ENCODE results near the gene ZNF267.
"Not testable (repeated sequence)": the region's sequence is repeated elsewhere in the genome, so short reads cannot be mapped to it uniquely, and the experiment has no call there.

ZNF267 gene

DNA sequence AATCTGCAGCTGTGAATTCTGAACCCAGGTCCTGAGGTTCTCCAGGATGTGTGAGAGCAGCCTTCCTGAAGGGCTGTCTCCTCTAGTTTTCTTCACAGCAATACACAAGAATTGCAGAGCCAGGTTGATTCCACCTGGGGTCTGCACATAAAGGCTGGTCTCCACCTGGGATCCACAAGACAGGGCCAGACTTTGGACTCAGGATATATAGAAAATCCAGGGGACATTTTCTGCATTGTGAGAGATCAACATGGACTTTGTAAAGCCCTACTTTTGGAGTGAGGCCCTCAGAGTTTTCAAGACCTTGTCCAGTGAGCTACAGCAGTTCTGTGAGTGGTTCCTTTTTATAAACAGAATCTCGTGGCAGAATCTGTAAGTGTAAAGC, 6.3 kb downstream of the ZNF267 start:
- no peak overlapping the region for H3K9ac ChIP-seq (ENCODE audit: low read depth, low read length)
- H3K4me1 ChIP-seq (ENCODE audit: control insufficient read depth, insufficient read depth, low read length), result peaks cover 1% of the 10 kb centered on the region
- no peak overlapping the region for H3K4me3 ChIP-seq (ENCODE audit: low read depth, low read length)

GRCh38 chr16:31880322-31880979, 6.8 kb downstream of the ZNF267 start:
- no peak overlapping the region for H3K9ac ChIP-seq (ENCODE audit: low read depth, low read length)
- no peaks in the 10 kb centered on the region for H3K27me3 ChIP-seq (ENCODE audit: control insufficient read depth, insufficient read depth, low read length)
- no peaks in the 10 kb centered on the region for H3K9me3 ChIP-seq (ENCODE audit: control insufficient read depth, insufficient read depth, low read length)
- H3K36me3 ChIP-seq (ENCODE audit: control insufficient read depth, insufficient read depth, low read length), result peaks cover 32% of the 10 kb centered on the region
- peak overlapping the region; percentile 54 for H3K27ac ChIP-seq (ENCODE audit: low read depth, low read length)
- H3K4me3 ChIP-seq (ENCODE audit: low read depth, low read length), result no peak overlapping the region
- no peaks in the 10 kb centered on the region; the same call in 1 of the 2 replicates for H3K4me1 ChIP-seq (ENCODE audit: control insufficient read depth, insufficient read depth, low read length)

More for the DNA sequence above, 6.3 kb downstream of the ZNF267 start:
- Histone ChIP-seq H3K27me3 (ENCODE audit: control insufficient read depth, insufficient read depth, low read length) (no peaks in the 10 kb centered on the region), H3K36me3 (ENCODE audit: control insufficient read depth, insufficient read depth, low read length) (peaks cover 27% of the 10 kb centered on the region), H3K27ac (ENCODE audit: low read depth, low read length) (peak overlapping the region; percentile 54), H3K9me3 (ENCODE audit: control insufficient read depth, insufficient read depth, low read length) (no peaks in the 10 kb centered on the region)

DNA sequence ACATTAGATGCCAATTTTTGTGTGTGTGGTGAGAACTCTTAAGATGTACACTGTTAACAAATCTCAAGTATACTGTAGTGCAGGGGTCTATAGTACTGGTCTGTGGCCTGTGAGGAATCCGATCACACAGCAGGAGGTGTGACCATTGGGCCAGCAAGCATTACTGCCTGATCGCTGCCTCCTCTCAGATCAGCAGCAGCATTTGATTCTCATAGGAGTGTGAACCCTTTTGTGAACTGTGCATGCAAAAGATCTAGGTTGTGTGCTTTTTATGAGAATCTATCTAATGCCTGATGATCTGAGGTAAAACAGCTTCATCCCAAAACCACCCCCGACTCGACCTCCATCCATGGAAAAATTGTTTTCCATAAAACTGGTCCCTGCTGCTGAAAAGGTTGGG, 12.6 kb downstream of the ZNF267 start:
- H3K4me1 ChIP-seq (ENCODE audit: control insufficient read depth, insufficient read depth, low read length), result no peaks in the 10 kb centered on the region
- H3K36me3 ChIP-seq (ENCODE audit: control insufficient read depth, insufficient read depth, low read length), result peaks cover 67% of the 10 kb centered on the region
- H3K27me3 ChIP-seq (ENCODE audit: control insufficient read depth, insufficient read depth, low read length), result no peaks in the 10 kb centered on the region
- H3K4me3 ChIP-seq (ENCODE audit: low read depth, low read length), result no peak overlapping the region
- H3K27ac ChIP-seq (ENCODE audit: low read depth, low read length), result no peak overlapping the region
- H3K9ac ChIP-seq (ENCODE audit: low read depth, low read length), result no peak overlapping the region
- peaks cover 20% of the 10 kb centered on the region for H3K9me3 ChIP-seq (ENCODE audit: control insufficient read depth, insufficient read depth, low read length)

DNA sequence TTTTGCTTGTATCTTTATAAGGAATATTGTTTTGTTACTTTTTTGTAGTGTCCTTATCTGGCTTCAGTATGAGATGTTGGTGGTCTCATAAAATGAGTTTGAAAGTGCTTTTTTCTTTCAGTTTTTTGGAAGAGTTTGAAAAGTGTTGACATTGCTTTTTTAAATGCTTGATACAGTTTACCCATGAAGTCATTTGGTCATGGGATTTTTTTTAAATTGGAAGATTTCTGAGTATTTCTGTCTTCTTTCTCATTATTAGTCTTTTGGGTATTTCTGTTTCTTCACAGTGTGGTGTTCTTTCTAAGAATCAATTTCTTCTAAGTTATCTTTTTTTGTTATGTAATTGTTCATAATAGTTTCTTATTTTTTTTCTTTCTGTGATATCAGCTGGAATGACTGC, 15.1 kb downstream of the ZNF267 start:
- Histone ChIP-seq H3K36me3 (ENCODE audit: control insufficient read depth, insufficient read depth, low read length) (peaks cover 85% of the 10 kb centered on the region), H3K4me1 (ENCODE audit: control insufficient read depth, insufficient read depth, low read length) (no peaks in the 10 kb centered on the region), H3K9me3 (ENCODE audit: control insufficient read depth, insufficient read depth, low read length) (peaks cover 32% of the 10 kb centered on the region), H3K27me3 (ENCODE audit: control insufficient read depth, insufficient read depth, low read length) (no peaks in the 10 kb centered on the region), H3K9ac (ENCODE audit: low read depth, low read length) (no peak overlapping the region), H3K4me3 (ENCODE audit: low read depth, low read length) (no peak overlapping the region), H3K27ac (ENCODE audit: low read depth, low read length) (no peak overlapping the region)

GRCh38 chr16:31892111-31892510, 18.5 kb downstream of the ZNF267 start:
- H3K27ac ChIP-seq (ENCODE audit: low read depth, low read length); H3K9ac ChIP-seq (ENCODE audit: low read depth, low read length); H3K4me3 ChIP-seq (ENCODE audit: low read depth, low read length); H3K27me3 ChIP-seq (ENCODE audit: control insufficient read depth, insufficient read depth, low read length); H3K4me1 ChIP-seq (ENCODE audit: control insufficient read depth, insufficient read depth, low read length): not testable (repeated sequence)
- Histone ChIP-seq H3K36me3 (ENCODE audit: control insufficient read depth, insufficient read depth, low read length) (peaks cover 85% of the 10 kb centered on the region), H3K9me3 (ENCODE audit: control insufficient read depth, insufficient read depth, low read length) (peaks cover 64% of the 10 kb centered on the region)

GRCh38 chr16:31893824-31894223, 20.2 kb downstream of the ZNF267 start:
- H3K36me3 ChIP-seq (ENCODE audit: control insufficient read depth, insufficient read depth, low read length), result peaks cover 81% of the 10 kb centered on the region
- H3K4me3 ChIP-seq (ENCODE audit: low read depth, low read length), result no peak overlapping the region
- no peak overlapping the region for H3K27ac ChIP-seq (ENCODE audit: low read depth, low read length)
- H3K9me3 ChIP-seq (ENCODE audit: control insufficient read depth, insufficient read depth, low read length), result peaks cover 80% of the 10 kb centered on the region
- H3K27me3 ChIP-seq (ENCODE audit: control insufficient read depth, insufficient read depth, low read length), result no peaks in the 10 kb centered on the region
- no peak overlapping the region for H3K9ac ChIP-seq (ENCODE audit: low read depth, low read length)
- H3K4me1 ChIP-seq (ENCODE audit: control insufficient read depth, insufficient read depth, low read length), result no peaks in the 10 kb centered on the region

- H3K4me1 ChIP-seq (ENCODE audit: control insufficient read depth, insufficient read depth, low read length), result no peaks in the 10 kb centered on the region
- no peak overlapping the region for H3K4me3 ChIP-seq (ENCODE audit: low read depth, low read length)
- no peak overlapping the region for H3K9ac ChIP-seq (ENCODE audit: low read depth, low read length)
- peaks cover 49% of the 10 kb centered on the region for H3K9me3 ChIP-seq (ENCODE audit: control insufficient read depth, insufficient read depth, low read length)
- H3K27me3 ChIP-seq (ENCODE audit: control insufficient read depth, insufficient read depth, low read length), result no peaks in the 10 kb centered on the region
- no peak overlapping the region for H3K27ac ChIP-seq (ENCODE audit: low read depth, low read length)
- peaks cover 52% of the 10 kb centered on the region for H3K36me3 ChIP-seq (ENCODE audit: control insufficient read depth, insufficient read depth, low read length)
Observed at GRCh38 chr16:31897283-31897682, 23.7 kb downstream of the ZNF267 start.

DNA sequence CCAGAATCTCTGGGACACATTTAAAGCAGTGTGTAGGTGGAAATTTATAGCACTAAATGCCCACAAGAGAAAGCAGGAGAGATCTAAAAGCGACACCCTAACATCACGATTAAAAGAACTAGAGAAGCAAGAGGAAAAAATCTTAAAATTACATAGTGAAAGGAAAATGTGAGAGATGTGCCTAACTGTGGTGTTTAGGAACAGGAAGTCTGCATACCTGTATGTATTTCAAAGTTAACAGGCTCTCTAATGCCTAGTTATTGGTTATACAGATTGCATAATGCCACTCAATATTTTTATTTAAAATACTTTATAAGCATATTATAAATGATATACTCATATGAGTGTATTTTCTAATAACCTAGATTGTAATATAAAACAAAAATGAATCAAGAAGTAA, 25.9 kb downstream of the ZNF267 start:
- Histone ChIP-seq H3K4me1 (ENCODE audit: control insufficient read depth, insufficient read depth, low read length) (no peaks in the 10 kb centered on the region), H3K27me3 (ENCODE audit: control insufficient read depth, insufficient read depth, low read length) (no peaks in the 10 kb centered on the region), H3K4me3 (ENCODE audit: low read depth, low read length) (no peak overlapping the region), H3K9me3 (ENCODE audit: control insufficient read depth, insufficient read depth, low read length) (peaks cover 41% of the 10 kb centered on the region), H3K9ac (ENCODE audit: low read depth, low read length) (no peak overlapping the region), H3K36me3 (ENCODE audit: control insufficient read depth, insufficient read depth, low read length) (peaks cover 33% of the 10 kb centered on the region), H3K27ac (ENCODE audit: low read depth, low read length) (no peak overlapping the region)

DNA sequence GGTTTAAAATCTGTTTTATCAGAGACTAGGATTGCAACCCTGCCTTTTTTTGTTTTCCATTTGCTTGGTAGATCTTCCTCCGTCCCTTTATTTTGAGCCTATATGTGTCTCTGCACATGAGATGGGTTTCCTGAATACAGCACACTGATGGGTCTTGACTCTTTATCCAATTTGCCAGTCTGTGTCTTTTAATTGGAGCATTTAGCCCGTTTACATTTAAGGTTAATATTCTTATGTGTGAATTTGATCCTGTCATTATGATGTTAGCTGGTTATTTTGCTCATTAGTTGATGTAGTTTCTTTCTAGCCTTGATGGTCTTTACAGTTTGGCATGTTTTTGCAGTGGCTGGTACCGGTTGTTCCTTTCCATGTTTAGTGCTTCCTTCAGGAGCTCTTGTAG, 31.0 kb downstream of the ZNF267 start:
- H3K4me1 ChIP-seq (ENCODE audit: control insufficient read depth, insufficient read depth, low read length); H3K27ac ChIP-seq (ENCODE audit: low read depth, low read length); H3K4me3 ChIP-seq (ENCODE audit: low read depth, low read length); H3K27me3 ChIP-seq (ENCODE audit: control insufficient read depth, insufficient read depth, low read length); H3K9ac ChIP-seq (ENCODE audit: low read depth, low read length); H3K36me3 ChIP-seq (ENCODE audit: control insufficient read depth, insufficient read depth, low read length): not testable (repeated sequence)
- H3K9me3 ChIP-seq (ENCODE audit: control insufficient read depth, insufficient read depth, low read length), result peaks cover 36% of the 10 kb centered on the region

GRCh38 chr16:31913668-31914067, 40.1 kb downstream of the ZNF267 start:
- peaks cover 40% of the 10 kb centered on the region for H3K36me3 ChIP-seq (ENCODE audit: control insufficient read depth, insufficient read depth, low read length)
- peaks cover 97% of the 10 kb centered on the region for H3K9me3 ChIP-seq (ENCODE audit: control insufficient read depth, insufficient read depth, low read length)
- no peaks in the 10 kb centered on the region for H3K4me1 ChIP-seq (ENCODE audit: control insufficient read depth, insufficient read depth, low read length)
- H3K9ac ChIP-seq (ENCODE audit: low read depth, low read length), result no peak overlapping the region
- H3K27ac ChIP-seq (ENCODE audit: low read depth, low read length), result no peak overlapping the region
- peak overlapping the region; percentile 35; the same call in 1 of the 2 replicates for H3K4me3 ChIP-seq (ENCODE audit: low read depth, low read length)
- no peaks in the 10 kb centered on the region for H3K27me3 ChIP-seq (ENCODE audit: control insufficient read depth, insufficient read depth, low read length)

GRCh38 chr16:31916056-31916488, 42.5 kb downstream of the ZNF267 start:
- H3K9me3 ChIP-seq (ENCODE audit: control insufficient read depth, insufficient read depth, low read length), result peaks cover 87% of the 10 kb centered on the region
- H3K27ac ChIP-seq (ENCODE audit: low read depth, low read length), result no peak overlapping the region
- peak overlapping the region; percentile 20; the same call in 1 of the 2 replicates for H3K4me3 ChIP-seq (ENCODE audit: low read depth, low read length)
- no peak overlapping the region for H3K9ac ChIP-seq (ENCODE audit: low read depth, low read length)
- no peaks in the 10 kb centered on the region for H3K27me3 ChIP-seq (ENCODE audit: control insufficient read depth, insufficient read depth, low read length)
- no peaks in the 10 kb centered on the region for H3K4me1 ChIP-seq (ENCODE audit: control insufficient read depth, insufficient read depth, low read length)
- H3K36me3 ChIP-seq (ENCODE audit: control insufficient read depth, insufficient read depth, low read length), result peaks cover 40% of the 10 kb centered on the region
